Panc1 (cell line): Measurements from ENCODE around the gene CLEC2D.

Experiments
- CTCF ChIP-seq: fragments of 450-650 bp; IDR thresholded peaks from 2 replicates; pipeline ENCODE4 v1.5.1; 2017; ENCODE audit warnings: mild to moderate bottlenecking
- REST ChIP-seq, 2 experiments: IDR thresholded peaks; 2 replicates each; pipeline ENCODE4 v1.6.1; 2011 to 2012; ENCODE audit warnings: low read depth in 2 of 2, control low read depth in 1 of 2, low read length in 1 of 2, mild to moderate bottlenecking in 1 of 2, moderate library complexity in 1 of 2; ENCODE audit not compliant: insufficient read depth in 1 of 2
- SIN3A ChIP-seq: IDR thresholded peaks from 2 replicates; pipeline ENCODE4 v1.6.1; 2012; ENCODE audit warnings: low read depth, mild to moderate bottlenecking, low read length, moderate library complexity, borderline replicate concordance; ENCODE audit not compliant: insufficient read depth

- TF ChIP-seq CTCF, result no peak
- no peak for TF ChIP-seq REST (IDR thresholded peaks at IDR 0.05; ENCODE audit: insufficient read depth in 1 of 2, low read depth in 2 of 2, low read length in 1 of 2)
- no peak for TF ChIP-seq SIN3A
These were observed 61.9 kb downstream of the CLEC2D start for GRCh38 chr12:9731393-9731792.
